ENCODE results near the gene PTK7. TPM values are rescaled to one million over a fixed set of nuclear protein-coding genes. Genes with fewer than 3 reads are reported as not detected.
A peak's percentile ranks its signal among the peaks of the same experiment; 100 is the strongest.
"Not testable (repeated sequence)": the region's sequence is repeated elsewhere in the genome, so short reads cannot be mapped to it uniquely, and the experiment has no call there.

The PTK7 gene
- total RNA-seq, 2 experiments from 2014 or later: 1.3 to 1.5 TPM

DNA sequence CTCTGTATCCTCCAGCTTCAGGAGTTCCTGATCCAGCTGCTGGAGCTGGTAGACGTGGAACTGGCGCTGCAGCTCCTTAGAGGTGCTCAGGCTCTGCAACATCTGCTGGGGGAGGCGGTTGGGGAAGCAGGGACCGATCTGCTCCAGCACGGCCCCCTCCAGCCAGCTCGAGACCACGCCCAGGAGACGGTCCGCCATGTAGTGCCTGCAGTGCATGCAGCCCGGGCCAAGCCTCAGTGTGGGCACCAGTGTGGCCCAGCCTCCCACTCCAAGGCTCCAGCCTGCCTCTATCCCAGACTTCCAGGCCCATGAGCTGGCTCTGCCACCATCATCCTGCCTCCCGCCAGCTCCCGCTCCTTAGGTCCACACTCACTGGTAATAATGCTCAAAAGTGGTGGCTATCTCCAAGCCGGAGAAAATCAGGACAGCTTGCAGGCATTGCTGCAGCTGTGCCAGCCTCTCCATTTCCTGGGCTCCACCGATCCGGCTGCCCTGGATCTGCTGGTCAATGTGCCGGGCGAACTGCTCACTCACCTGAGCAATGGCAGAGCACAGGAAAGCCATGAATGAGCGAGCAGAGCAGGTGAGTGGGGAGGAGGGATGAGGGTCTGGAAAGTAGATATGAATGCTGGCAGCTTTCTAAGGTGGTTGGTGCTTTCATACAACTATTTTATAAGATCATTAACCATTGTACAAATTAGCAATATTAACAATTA is 35.4 kb upstream of the PTK7 start:
- Mint-ChIP-seq H3K27me3 (no peaks in the 10 kb centered on the region), H3K9me3 (no peaks in the 10 kb centered on the region), H3K36me3 (peaks cover 37% of the 10 kb centered on the region), H3K27ac (no peak overlapping the region), H3K4me3 (no peak overlapping the region), H3K4me1 (ENCODE audit: low read depth) (no peaks in the 10 kb centered on the region)
- CTCF ChIA-PET: no interaction called here
- DNase-seq: no peak
- intact Hi-C loops (cut with micrococcal nuclease): no loop called here
- POLR2A ChIA-PET: no interaction called here

DNA sequence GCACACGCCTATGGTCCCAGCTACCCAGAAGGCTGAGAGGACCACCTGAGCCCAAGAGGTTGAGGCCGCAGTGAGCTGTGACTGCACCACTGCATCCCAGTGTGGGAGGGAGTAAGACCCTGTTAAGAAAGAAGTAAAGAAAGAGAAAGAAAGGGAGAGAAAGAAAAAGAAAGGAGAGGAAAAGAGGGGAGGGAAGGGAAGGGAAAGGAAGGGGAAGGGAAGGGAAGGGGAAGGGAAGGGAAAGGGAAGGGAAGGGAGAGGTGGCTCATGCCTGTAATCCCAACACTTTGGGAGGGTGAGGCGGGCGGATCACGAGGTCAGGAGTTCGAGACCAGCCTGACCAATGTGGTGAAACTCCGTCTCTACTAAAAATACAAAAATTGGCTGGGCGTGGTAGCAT is 34.6 kb upstream of the PTK7 start:
- H3K36me3 Mint-ChIP-seq: peaks cover 40% of the 10 kb centered on the region
- H3K27me3 Mint-ChIP-seq; H3K4me3 Mint-ChIP-seq; CTCF ChIA-PET; intact Hi-C loops (cut with micrococcal nuclease); H3K27ac Mint-ChIP-seq; H3K9me3 Mint-ChIP-seq; H3K4me1 Mint-ChIP-seq (ENCODE audit: low read depth); DNase-seq; POLR2A ChIA-PET: not testable (repeated sequence)

DNA sequence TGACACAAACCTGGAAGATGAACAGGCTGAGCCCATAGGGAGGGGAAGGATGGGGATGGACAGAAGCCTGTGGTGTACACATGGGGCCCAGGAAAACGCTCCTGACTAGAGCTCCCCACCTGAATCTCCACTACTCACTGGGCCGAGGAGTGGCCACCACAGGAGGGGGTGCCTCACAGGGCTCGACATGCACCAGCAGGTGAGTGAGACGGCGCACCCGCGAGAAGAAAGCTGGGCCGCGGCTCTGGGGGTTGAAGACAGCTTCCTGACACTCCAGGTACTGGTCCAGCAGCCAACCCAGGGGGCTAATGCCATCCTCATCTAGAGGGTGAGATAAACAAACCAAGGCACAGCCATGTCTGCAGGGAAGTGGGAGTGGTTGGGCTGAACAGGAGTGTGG is 32.8 kb upstream of the PTK7 start:
- CTCF ChIA-PET: no interaction called here
- no peak overlapping the region for H3K27ac Mint-ChIP-seq
- no peak for DNase-seq
- POLR2A ChIA-PET: interaction anchor here (0.8 kb wide), 1 partner anchor 13 kb away, joined by 3 read pairs; no protein-coding TSS in a partner anchor
- no peak overlapping the region for H3K4me3 Mint-ChIP-seq
- no peaks in the 10 kb centered on the region for H3K27me3 Mint-ChIP-seq
- H3K4me1 Mint-ChIP-seq (ENCODE audit: low read depth): no peaks in the 10 kb centered on the region
- no peaks in the 10 kb centered on the region for H3K9me3 Mint-ChIP-seq
- intact Hi-C loops (cut with micrococcal nuclease): no loop called here
- H3K36me3 Mint-ChIP-seq: peaks cover 41% of the 10 kb centered on the region

- Mint-ChIP-seq H3K4me1 (ENCODE audit: low read depth) (peaks cover under 1% of the 10 kb centered on the region), H3K36me3 (peaks cover 44% of the 10 kb centered on the region), H3K27me3 (no peaks in the 10 kb centered on the region), H3K9me3 (no peaks in the 10 kb centered on the region), H3K4me3 (no peak overlapping the region), H3K27ac (no peak overlapping the region)
- intact Hi-C loops (cut with micrococcal nuclease): no loop called here
- no peak for DNase-seq
- POLR2A ChIA-PET: no interaction called here
- CTCF ChIA-PET: interaction anchor here (0.6 to 1.0 kb wide), 3 partner anchors 19 to 98 kb away, joined by 3 to 4 read pairs (median 3); partner anchors contain the start of gene RRP36
Measured at GRCh38 chr6:43045371-43045930, 30.7 kb upstream of the PTK7 start.

- Mint-ChIP-seq H3K36me3 (peaks cover 43% of the 10 kb centered on the region), H3K9me3 (no peaks in the 10 kb centered on the region), H3K27ac (no peak overlapping the region), H3K27me3 (no peaks in the 10 kb centered on the region), H3K4me3 (no peak overlapping the region), H3K4me1 (ENCODE audit: low read depth) (peaks cover 22% of the 10 kb centered on the region)
- intact Hi-C loops (cut with micrococcal nuclease): no loop called here
- no peak for DNase-seq
- ChIA-PET POLR2A (no interaction called here), CTCF (interaction anchor here (1.2 kb wide), 1 partner anchor 96 kb away, joined by 3 read pairs; no protein-coding TSS in a partner anchor)
Measured at GRCh38 chr6:43047998-43048397, 28.1 kb upstream of the PTK7 start.

GRCh38 chr6:43050981-43051380 is 25.1 kb upstream of the PTK7 start:
- Mint-ChIP-seq H3K27me3 (no peaks in the 10 kb centered on the region), H3K4me3 (no peak overlapping the region), H3K4me1 (ENCODE audit: low read depth) (peaks cover 32% of the 10 kb centered on the region), H3K36me3 (peaks cover 45% of the 10 kb centered on the region), H3K9me3 (no peaks in the 10 kb centered on the region), H3K27ac (no peak overlapping the region)
- intact Hi-C loops (cut with micrococcal nuclease): loop anchor here (10.0 kb wide), 1 partner anchor 276 kb away; no protein-coding TSS in a partner anchor
- no peak for DNase-seq
- CTCF ChIA-PET: no interaction called here
- POLR2A ChIA-PET: interaction anchor here (0.5 to 0.9 kb wide), 2 partner anchors 8 to 420 kb away, joined by 3 read pairs; partner anchors contain the start of genes KLC4 and MRPL2

DNA sequence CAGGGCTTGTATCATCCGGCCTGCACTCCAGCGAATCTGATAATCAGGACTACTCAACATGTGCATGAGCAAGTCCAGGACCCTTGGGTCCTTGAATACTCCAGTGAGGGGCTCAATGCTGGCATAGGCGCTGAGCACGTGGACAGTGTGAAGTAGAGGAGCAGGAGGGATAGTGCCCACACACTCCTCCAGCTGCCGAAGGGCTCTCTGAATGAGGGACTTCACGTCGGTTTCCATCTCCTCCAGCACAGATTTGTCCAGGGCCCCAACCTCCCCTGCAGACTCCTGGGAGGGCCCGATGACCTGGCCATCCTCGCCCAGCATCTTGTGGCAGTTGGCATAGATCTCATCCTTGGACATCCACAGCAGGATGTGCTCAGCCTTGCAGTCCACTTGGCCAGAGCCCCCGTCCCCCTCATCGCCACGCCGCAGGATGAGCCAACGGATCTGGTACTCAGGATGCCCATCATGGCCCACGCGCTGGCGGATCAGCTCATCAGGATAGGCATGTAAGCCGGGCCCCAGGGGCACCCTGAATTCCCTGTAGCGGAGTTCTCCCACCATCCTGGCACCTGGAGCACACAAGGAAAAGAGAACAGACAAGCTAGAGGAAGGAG is 23.8 kb upstream of the PTK7 start:
- Mint-ChIP-seq H3K4me3 (peak overlapping the region; percentile 98), H3K9me3 (no peaks in the 10 kb centered on the region), H3K27ac (peak overlapping the region; percentile 95), H3K27me3 (no peaks in the 10 kb centered on the region), H3K36me3 (peaks cover 46% of the 10 kb centered on the region), H3K4me1 (ENCODE audit: low read depth) (peaks cover 32% of the 10 kb centered on the region)
- intact Hi-C loops (cut with micrococcal nuclease): loop anchor here (2.0 to 10.0 kb wide), 2 partner anchors 68 to 278 kb away; partner anchors contain the start of gene PPP2R5D
- CTCF ChIA-PET: interaction anchor here (1.5 kb wide), 1 partner anchor 91 kb away, joined by 6 read pairs; no protein-coding TSS in a partner anchor
- POLR2A ChIA-PET: interaction anchor here (2.0 kb wide), 1 partner anchor 31 kb away, joined by 8 read pairs; the partner anchor contains the start of gene RRP36
- DNase-seq: no peak

DNA sequence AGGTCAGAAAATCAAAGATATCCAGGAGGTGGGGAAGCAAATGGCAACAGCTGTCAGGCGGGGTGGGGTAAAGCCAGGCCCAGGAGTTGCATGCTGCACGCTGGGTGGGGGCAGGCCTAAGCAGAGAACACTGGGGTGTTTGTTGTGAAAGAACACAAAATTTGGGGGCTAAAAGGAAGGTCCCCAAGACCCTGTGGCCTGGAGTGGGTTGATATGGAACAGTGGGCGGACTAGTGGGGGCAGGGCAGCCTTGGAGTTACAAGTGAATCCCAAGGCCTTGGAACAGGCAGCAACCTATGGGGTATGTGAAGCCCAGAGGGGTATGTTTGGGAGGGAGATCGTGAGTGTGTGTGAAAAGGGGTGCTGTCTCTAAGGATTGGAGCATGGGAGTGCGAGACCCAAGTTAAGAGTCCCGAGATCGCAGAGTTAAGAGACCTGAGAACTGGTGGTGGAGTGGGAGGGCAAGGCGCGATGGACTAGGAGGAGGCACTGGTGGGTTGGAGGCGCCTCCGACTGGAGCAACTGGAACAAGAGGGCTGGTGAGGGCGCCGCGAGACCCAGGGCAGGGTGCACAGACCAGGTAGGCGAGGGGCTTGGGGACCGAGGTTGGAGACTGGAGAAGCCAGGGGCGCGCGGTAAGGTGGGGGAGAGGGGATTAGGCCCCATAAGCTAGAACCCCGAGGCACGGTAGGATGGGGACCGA is 23.1 kb upstream of the PTK7 start:
- ChIA-PET CTCF (interaction anchor here (0.9 to 1.5 kb wide), 3 partner anchors 21 to 176 kb away, joined by 3 to 6 read pairs (median 4); partner anchors contain the start of gene DNPH1), POLR2A (interaction anchor here (0.9 to 2.0 kb wide), 5 partner anchors 24 to 122 kb away, joined by 3 to 11 read pairs (median 4); partner anchors contain the start of genes KLHDC3, MEA1 and RRP36)
- H3K27me3 Mint-ChIP-seq: no peaks in the 10 kb centered on the region
- no peaks in the 10 kb centered on the region for H3K9me3 Mint-ChIP-seq
- H3K36me3 Mint-ChIP-seq: peaks cover 44% of the 10 kb centered on the region
- DNase-seq: peak; percentile 44
- peak overlapping the region; percentile 98 for H3K4me3 Mint-ChIP-seq
- intact Hi-C loops (cut with micrococcal nuclease): loop anchor here (1.0 to 10.0 kb wide), 5 partner anchors 39 to 278 kb away; partner anchors contain the start of genes CNPY3, KLHDC3, PEX6 and PPP2R5D
- peak overlapping the region; percentile 95 for H3K27ac Mint-ChIP-seq
- peaks cover 37% of the 10 kb centered on the region for H3K4me1 Mint-ChIP-seq (ENCODE audit: low read depth)

GRCh38 chr6:43053545-43054205 is 22.4 kb upstream of the PTK7 start, which contains the start of gene CUL7:
TSS of gene CUL7 (minus strand) at chr6:43053851. CDS start at chr6:43052788, 1,063 bp downstream.
- CTCF ChIA-PET: interaction anchor here (0.7 to 1.0 kb wide), 4 partner anchors 21 to 175 kb away, joined by 3 to 4 read pairs (median 4); partner anchors contain the start of gene DNPH1
- Mint-ChIP-seq H3K27ac (peak within 1 kb of the TSS; percentile 95), H3K4me3 (peak within 1 kb of the TSS; percentile 98), H3K27me3 (no peaks in the 10 kb centered on the region), H3K9me3 (no peaks in the 10 kb centered on the region), H3K4me1 (ENCODE audit: low read depth) (peaks cover 44% of the 10 kb centered on the region), H3K36me3 (peaks cover 44% of the 10 kb centered on the region)
- peak; percentile 96 for DNase-seq
- POLR2A ChIA-PET: interaction anchor here (0.9 to 2.0 kb wide), 6 partner anchors 18 to 121 kb away, joined by 3 to 11 read pairs (median 4); partner anchors contain the start of genes KLHDC3, MEA1 and RRP36
- intact Hi-C loops (cut with micrococcal nuclease): loop anchor here (1.0 to 10.0 kb wide), 5 partner anchors 39 to 279 kb away; partner anchors contain the start of genes CNPY3, KLHDC3, PEX6 and PPP2R5D

DNA sequence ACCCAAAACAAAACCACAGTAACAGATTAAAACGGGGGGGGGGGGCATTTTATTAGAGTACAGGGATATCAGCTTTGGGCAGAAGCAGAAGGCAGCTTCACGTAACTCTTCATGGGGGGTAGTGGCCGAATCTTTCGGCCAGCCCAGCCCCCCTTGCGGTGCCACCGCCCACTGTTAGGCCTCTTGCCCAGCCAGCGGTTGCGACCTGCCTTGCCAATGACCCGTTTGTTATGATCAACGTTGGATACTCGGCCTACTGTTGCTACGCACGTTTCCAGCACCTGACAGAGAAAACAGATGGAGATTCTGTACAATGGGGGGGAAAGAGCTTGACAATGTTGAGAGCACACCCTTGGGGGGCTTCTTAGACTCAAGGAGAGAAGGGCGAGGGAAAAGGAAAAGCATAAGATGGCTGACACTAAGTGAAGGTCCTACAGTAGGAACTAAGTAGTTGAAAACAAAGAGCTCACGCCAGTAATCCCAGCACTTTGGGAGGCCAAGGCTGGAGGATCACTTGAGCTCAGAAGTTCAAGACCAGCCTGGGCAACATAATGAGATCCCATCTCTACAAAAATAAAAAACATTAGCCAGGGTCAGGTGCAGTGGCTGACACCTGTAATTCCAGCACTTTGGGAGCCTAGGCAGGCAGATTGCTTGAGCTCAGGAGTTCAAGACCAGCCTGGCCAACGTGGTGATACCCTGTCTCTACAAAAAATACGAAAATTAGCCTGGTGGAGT is 21.7 kb upstream of the PTK7 start:
- intact Hi-C loops (cut with micrococcal nuclease): loop anchor here (10.0 kb wide), 1 partner anchor 280 kb away; no protein-coding TSS in a partner anchor
- no peaks in the 10 kb centered on the region for H3K9me3 Mint-ChIP-seq
- no peaks in the 10 kb centered on the region for H3K27me3 Mint-ChIP-seq
- POLR2A ChIA-PET: interaction anchor here (0.9 to 2.0 kb wide), 7 partner anchors 15 to 125 kb away, joined by 3 to 11 read pairs (median 4); partner anchors contain the start of genes CNPY3, KLHDC3, MEA1 and RRP36
- no peak for DNase-seq
- CTCF ChIA-PET: interaction anchor here (0.7 to 1.2 kb wide), 5 partner anchors 22 to 175 kb away, joined by 3 to 5 read pairs (median 4); partner anchors contain the start of gene DNPH1
- H3K36me3 Mint-ChIP-seq: peaks cover 41% of the 10 kb centered on the region
- peaks cover 46% of the 10 kb centered on the region for H3K4me1 Mint-ChIP-seq (ENCODE audit: low read depth)
- H3K4me3 Mint-ChIP-seq: peak overlapping the region; percentile 98
- peak overlapping the region; percentile 95 for H3K27ac Mint-ChIP-seq
